Activated CD4-positive, alpha-beta T cell treated with anti-CD3 and anti-CD28 coated beads, Interleukin-2, Interleukin-6, amounts not matched to agents 100 ng/mL and 50 ng/mL, durations not matched to agents 16 hours and 8 hours (primary cell): Measurements from ENCODE around the gene S1PR3.

ENCODE experiments used
- DNase-seq: peaks from one replicate; pipeline ENCODE4 v3.0.0-alpha.2; 2020

Gene S1PR3

GRCh38 chr9:89010526-89011111 lies 19.4 kb downstream of the S1PR3 start:
- DNase-seq = no peak

- DNase-seq = no peak
Measured at GRCh38 chr9:89011683-89012082, 20.4 kb downstream of the S1PR3 start.

- DNase-seq = no peak
Measured at GRCh38 chr9:89012294-89013042, 21.2 kb downstream of the S1PR3 start.

- no peak for DNase-seq
Measured at GRCh38 chr9:89013660-89014059, 22.4 kb downstream of the S1PR3 start.

GRCh38 chr9:89014153-89014552 lies 22.9 kb downstream of the S1PR3 start:
- DNase-seq = no peak

- no peak for DNase-seq
Measured at GRCh38 chr9:89015336-89015735, 24.1 kb downstream of the S1PR3 start.

GRCh38 chr9:89020754-89021153 lies 29.5 kb downstream of the S1PR3 start:
- DNase-seq = no peak

GRCh38 chr9:89021154-89021803 lies 30.0 kb downstream of the S1PR3 start:
- DNase-seq = no peak

- DNase-seq = no peak
Measured at GRCh38 chr9:89022001-89022759, 30.9 kb downstream of the S1PR3 start.

- DNase-seq = no peak
Measured at GRCh38 chr9:89022902-89023301, 31.6 kb downstream of the S1PR3 start.

- no peak for DNase-seq
Measured at GRCh38 chr9:89023740-89024139, 32.5 kb downstream of the S1PR3 start.

- no peak for DNase-seq
Measured at GRCh38 chr9:89024727-89025126, 33.5 kb downstream of the S1PR3 start.

- DNase-seq = no peak
Measured at GRCh38 chr9:89025553-89025952, 34.3 kb downstream of the S1PR3 start.

- DNase-seq = no peak
Measured at GRCh38 chr9:89026876-89027275, 35.6 kb downstream of the S1PR3 start.

GRCh38 chr9:89029788-89030187 lies 38.5 kb downstream of the S1PR3 start:
- DNase-seq = no peak

GRCh38 chr9:89032173-89032572 lies 40.9 kb downstream of the S1PR3 start:
- DNase-seq = no peak

- DNase-seq = no peak
Measured at GRCh38 chr9:89032661-89033060, 41.4 kb downstream of the S1PR3 start.

GRCh38 chr9:89036383-89036782 lies 45.1 kb downstream of the S1PR3 start:
- no peak for DNase-seq

- DNase-seq = no peak
Measured at GRCh38 chr9:89036891-89037290, 45.6 kb downstream of the S1PR3 start.

- DNase-seq = no peak
Measured at GRCh38 chr9:89037346-89037745, 46.1 kb downstream of the S1PR3 start.

GRCh38 chr9:89037891-89038290 lies 46.6 kb downstream of the S1PR3 start:
- no peak for DNase-seq

- DNase-seq = no peak
Measured at GRCh38 chr9:89038382-89039103, 47.3 kb downstream of the S1PR3 start.

GRCh38 chr9:89039104-89039465 lies 47.8 kb downstream of the S1PR3 start:
- no peak for DNase-seq
